HepG2 (cell line): ENCODE results near the gene DNM3. TPM values are rescaled to one million over a fixed set of nuclear protein-coding genes. Genes with fewer than 3 reads are reported as not detected.
A peak's percentile ranks its signal among the peaks of the same experiment; 100 is the strongest.

Experiments used
- CENPT ChIP-seq: sonication (generic); formaldehyde crosslinking; IDR thresholded peaks from 2 replicates; pipeline ENCODE4 v1.8.0; 2022; ENCODE audit warnings: low read depth, mild to moderate bottlenecking, moderate library complexity, missing genetic modification reagents
- CREB1 ChIP-seq, 2 experiments: fragments of 450-650 bp in 1 of 2; IDR thresholded peaks; 2 replicates each; pipeline ENCODE4 v1.6.1; 2016 to 2017; ENCODE audit warnings: control low read depth in 1 of 2, mild to moderate bottlenecking in 1 of 2, missing compliant biosample characterization in 1 of 2, missing genetic modification characterization in 1 of 2
- HDAC1 ChIP-seq: sonication (generic); formaldehyde crosslinking; IDR thresholded peaks from 2 replicates; pipeline ENCODE4 v1.5.1; 2020; ENCODE audit warnings: mild to moderate bottlenecking, missing genetic modification reagents
- KAT8 ChIP-seq: IDR thresholded peaks from 2 replicates; pipeline ENCODE4 v1.6.1; 2016; ENCODE audit warnings: missing genetic modification reagents, missing compliant biosample characterization
- POLR2AphosphoS5 ChIP-seq: IDR thresholded peaks from 2 replicates; pipeline ENCODE4 v1.6.1; 2012; ENCODE audit warnings: low read depth, low read length
- SMAD9 ChIP-seq: sonication (generic); formaldehyde crosslinking; IDR thresholded peaks from 2 replicates; pipeline ENCODE4 v1.5.1; 2020; ENCODE audit warnings: mild to moderate bottlenecking, missing genetic modification reagents
- YY1 ChIP-seq: IDR thresholded peaks from 2 replicates; pipeline ENCODE4 v1.6.1; 2011; ENCODE audit warnings: low read length, low read depth, moderate library complexity, mild to moderate bottlenecking; ENCODE audit not compliant: insufficient read depth, insufficient replicate concordance
- ZBTB38 ChIP-seq: sonication (generic); formaldehyde crosslinking; IDR thresholded peaks from 2 replicates; pipeline ENCODE4 v1.5.1; 2020; ENCODE audit warnings: mild to moderate bottlenecking, missing genetic modification reagents
- ZNF350 ChIP-seq: sonication (generic); formaldehyde crosslinking; IDR thresholded peaks from 2 replicates; pipeline ENCODE4 v1.4.0; 2020; ENCODE audit warnings: mild to moderate bottlenecking, low read depth, missing genetic modification reagents, borderline replicate concordance
- ZNF468 ChIP-seq: sonication (generic); formaldehyde crosslinking; IDR thresholded peaks from 2 replicates; pipeline ENCODE4 v1.8.0; 2022; ENCODE audit warnings: mild to moderate bottlenecking, moderate library complexity, missing genetic modification reagents
- ZNF597 ChIP-seq: sonication (generic); formaldehyde crosslinking; IDR thresholded peaks from 2 replicates; pipeline ENCODE4 v1.5.0; 2020; ENCODE audit warnings: missing genetic modification reagents
- ZNF709 ChIP-seq: sonication (generic); formaldehyde crosslinking; IDR thresholded peaks from 2 replicates; pipeline ENCODE4 v1.5.0; 2020; ENCODE audit warnings: mild to moderate bottlenecking, missing genetic modification reagents
- ZNF770 ChIP-seq: sonication (generic); formaldehyde crosslinking; IDR thresholded peaks from 2 replicates; pipeline ENCODE4 v1.5.0; 2020; ENCODE audit warnings: mild to moderate bottlenecking, missing genetic modification reagents
- polyA plus RNA-seq, 8 experiments: library from polyadenylated mRNA; depleted of rRNA in 3 of 8; stranded (reverse) in 7 of 8; unstranded in 1 of 8; fragments of >200 nt; fragmentation: Illumina TruSeq in 4 of 8; extraction: Trizol in 4 of 8; gene quantifications; 2 replicates each; pipeline versions ENCODE4 v1.2.1 to v1.2.3, GENCODE V29; 2011 to 2016; ENCODE audit warnings: low read depth in 4 of 8, missing spikeins in 1 of 8, mixed read lengths in 1 of 8; ENCODE audit not compliant: insufficient read depth in 1 of 8
- total RNA-seq, 5 experiments: library from RNA; depleted of rRNA; stranded (reverse); fragments of >200 nt; fragmentation: Illumina TruSeq; extraction: Trizol; gene quantifications; 2 replicates each; pipeline ENCODE4 v1.2.3, GENCODE V29; 2016; ENCODE audit warnings: low read depth in 1 of 5
- TF ChIP-seq, protein P1 (sequence below): sonication (generic); formaldehyde crosslinking; conservative IDR thresholded peaks from 2 replicates; pipeline ENCODE4 v1.8.0; 2022; ENCODE audit warnings: missing genetic modification reagents
- TF ChIP-seq, protein P2 (sequence below), 2 experiments: sonication (generic) in 1 of 2; formaldehyde crosslinking in 1 of 2; IDR thresholded peaks; 2 replicates each; pipeline versions ENCODE4 v1.4.0 to v1.6.1; 2016 to 2020; ENCODE audit warnings: borderline replicate concordance in 1 of 2, low read depth in 1 of 2, mild to moderate bottlenecking in 1 of 2, missing genetic modification reagents in 1 of 2

DNM3 gene
- total and polyA plus RNA-seq, 2 of the 13 experiments (the other 11 are each of a cell fraction or from before 2014, with no cell fraction given): 0.05 TPM; not detected in 1

DNA sequence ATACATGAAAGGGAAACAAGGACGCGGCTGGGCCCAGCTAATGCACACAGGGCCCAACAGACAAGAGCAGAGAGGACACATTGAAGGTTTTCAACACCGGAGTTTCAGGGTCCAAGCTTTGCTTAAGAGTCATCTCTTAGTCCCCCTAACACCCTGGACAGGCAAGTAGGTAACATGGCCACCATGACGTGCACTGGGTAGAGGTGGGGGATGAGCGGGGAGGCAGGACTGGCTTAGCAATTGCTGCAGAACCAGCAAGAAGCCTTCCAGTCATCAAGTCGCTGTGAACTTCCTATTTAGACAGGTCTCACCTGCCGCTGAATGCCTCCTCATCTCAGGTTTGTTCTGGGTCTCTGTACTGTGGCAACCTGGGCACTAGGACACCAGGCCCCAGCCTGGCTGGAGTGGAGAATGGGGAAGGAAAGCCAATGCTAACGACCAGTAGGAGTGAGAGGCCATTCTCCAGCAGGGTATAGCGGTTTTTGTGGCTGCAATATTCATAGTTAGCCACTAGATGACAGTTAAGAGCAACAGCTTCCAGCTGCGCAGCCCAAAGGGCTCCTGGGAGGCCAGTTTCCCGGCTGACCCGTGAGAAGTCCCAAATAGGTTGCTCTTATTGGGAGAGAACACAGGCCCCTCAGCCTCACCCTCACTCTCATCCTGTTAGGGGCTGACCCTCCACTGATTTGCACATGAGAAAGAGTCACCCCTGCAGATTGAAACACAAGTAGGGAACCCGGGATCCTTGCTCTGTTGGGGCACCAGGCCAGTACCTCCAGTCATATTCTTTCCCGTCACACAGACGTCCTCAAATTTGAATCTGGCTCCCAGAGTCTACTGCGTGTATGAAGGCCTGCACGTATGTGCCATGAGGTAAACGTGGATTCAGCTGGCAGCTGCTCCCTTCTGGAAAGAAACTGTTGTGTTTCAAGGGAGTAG is 608.6 kb downstream of the DNM3 start (continued):
- TF ChIP-seq, protein P1, sequence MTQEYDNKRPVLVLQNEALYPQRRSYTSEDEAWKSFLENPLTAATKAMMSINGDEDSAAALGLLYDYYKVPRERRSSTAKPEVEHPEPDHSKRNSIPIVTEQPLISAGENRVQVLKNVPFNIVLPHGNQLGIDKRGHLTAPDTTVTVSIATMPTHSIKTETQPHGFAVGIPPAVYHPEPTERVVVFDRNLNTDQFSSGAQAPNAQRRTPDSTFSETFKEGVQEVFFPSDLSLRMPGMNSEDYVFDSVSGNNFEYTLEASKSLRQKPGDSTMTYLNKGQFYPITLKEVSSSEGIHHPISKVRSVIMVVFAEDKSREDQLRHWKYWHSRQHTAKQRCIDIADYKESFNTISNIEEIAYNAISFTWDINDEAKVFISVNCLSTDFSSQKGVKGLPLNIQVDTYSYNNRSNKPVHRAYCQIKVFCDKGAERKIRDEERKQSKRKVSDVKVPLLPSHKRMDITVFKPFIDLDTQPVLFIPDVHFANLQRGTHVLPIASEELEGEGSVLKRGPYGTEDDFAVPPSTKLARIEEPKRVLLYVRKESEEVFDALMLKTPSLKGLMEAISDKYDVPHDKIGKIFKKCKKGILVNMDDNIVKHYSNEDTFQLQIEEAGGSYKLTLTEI (CRISPR knock-in tag): no peak
- TF ChIP-seq ZNF350 (CRISPR knock-in tag) (peak; percentile 22; the same call in 1 of the 2 replicates), KAT8 (CRISPR knock-in tag) (peak; percentile 72), ZNF770 (CRISPR knock-in tag) (peak; percentile 17; the same call in 1 of the 2 replicates), ZNF468 (CRISPR knock-in tag) (peak; percentile 58; the same call in 1 of the 2 replicates), HDAC1 (CRISPR knock-in tag) (peak; percentile 53), CREB1 (IDR thresholded peaks at IDR 0.05) (no peak), CREB1 (CRISPR knock-in tag; IDR thresholded peaks at IDR 0.05) (0 out of 2 replicates have a peak, but pooled peaks have one; percentile 43), ZBTB38 (CRISPR knock-in tag) (peak; percentile 36; the same call in 1 of the 2 replicates), CENPT (CRISPR knock-in tag) (0 out of 2 replicates have a peak, but pooled peaks have one; percentile 16), POLR2AphosphoS5 (peak; percentile 57), YY1 (peak; percentile 75), ZNF597 (CRISPR knock-in tag) (no peak), ZNF709 (CRISPR knock-in tag) (no peak; the same call in 1 of the 2 replicates), SMAD9 (CRISPR knock-in tag) (peak; percentile 86; the same call in 1 of the 2 replicates)
- TF ChIP-seq, protein P2, sequence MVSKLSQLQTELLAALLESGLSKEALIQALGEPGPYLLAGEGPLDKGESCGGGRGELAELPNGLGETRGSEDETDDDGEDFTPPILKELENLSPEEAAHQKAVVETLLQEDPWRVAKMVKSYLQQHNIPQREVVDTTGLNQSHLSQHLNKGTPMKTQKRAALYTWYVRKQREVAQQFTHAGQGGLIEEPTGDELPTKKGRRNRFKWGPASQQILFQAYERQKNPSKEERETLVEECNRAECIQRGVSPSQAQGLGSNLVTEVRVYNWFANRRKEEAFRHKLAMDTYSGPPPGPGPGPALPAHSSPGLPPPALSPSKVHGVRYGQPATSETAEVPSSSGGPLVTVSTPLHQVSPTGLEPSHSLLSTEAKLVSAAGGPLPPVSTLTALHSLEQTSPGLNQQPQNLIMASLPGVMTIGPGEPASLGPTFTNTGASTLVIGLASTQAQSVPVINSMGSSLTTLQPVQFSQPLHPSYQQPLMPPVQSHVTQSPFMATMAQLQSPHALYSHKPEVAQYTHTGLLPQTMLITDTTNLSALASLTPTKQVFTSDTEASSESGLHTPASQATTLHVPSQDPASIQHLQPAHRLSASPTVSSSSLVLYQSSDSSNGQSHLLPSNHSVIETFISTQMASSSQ (IDR thresholded peaks at IDR 0.05; ENCODE audit: low read depth): 0 out of 2 replicates have a peak, but pooled peaks have one; percentile 10
- TF ChIP-seq, protein P2 (CRISPR knock-in tag; IDR thresholded peaks at IDR 0.05; ENCODE audit: borderline replicate concordance): no peak
